Right forelimb (tissue), 1 donor: ENCODE data around the gene GBGT1.

Experiments used
- DNase-seq: peaks from one replicate; pipeline ENCODE4 v3.0.0-alpha.2; 2018

Gene GBGT1

DNA sequence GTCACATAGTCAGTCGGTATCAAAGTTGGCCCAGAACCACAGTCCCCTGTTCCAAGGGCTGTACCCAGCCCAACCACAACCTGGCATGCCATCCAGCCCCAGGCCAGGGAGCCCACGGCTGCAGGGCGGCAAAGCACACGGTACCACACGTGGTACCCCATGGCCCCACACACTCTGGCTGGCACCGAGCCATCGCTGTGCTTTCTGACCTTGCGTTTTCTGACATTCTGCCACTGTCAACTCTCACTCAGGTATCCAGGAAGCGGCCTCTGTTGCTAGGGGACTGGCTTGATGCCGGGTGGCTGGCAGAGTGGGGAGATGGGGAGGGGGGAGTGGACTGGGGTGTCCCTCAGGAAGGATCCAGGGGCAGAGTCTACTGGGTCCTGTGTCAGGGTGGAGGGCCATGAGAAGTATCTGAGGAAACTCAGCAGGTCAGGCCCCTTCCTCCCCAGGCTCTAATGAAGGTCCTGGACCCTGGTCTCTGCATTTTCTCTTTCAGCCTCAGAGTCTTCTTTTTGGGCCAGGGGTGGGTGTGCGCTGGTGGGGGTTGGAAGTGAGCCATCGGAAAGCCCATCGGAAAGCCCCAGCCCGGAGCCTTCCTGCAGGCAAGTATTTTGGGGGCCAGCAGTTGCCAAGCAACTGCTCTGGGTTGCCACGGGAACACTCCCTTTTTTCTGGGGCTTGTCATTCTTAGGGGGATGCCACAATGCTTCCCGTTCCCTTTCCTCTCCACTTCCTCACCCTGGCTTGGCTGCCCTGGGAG lies 21.7 kb downstream of the GBGT1 start:
- DNase-seq: no peak

DNA sequence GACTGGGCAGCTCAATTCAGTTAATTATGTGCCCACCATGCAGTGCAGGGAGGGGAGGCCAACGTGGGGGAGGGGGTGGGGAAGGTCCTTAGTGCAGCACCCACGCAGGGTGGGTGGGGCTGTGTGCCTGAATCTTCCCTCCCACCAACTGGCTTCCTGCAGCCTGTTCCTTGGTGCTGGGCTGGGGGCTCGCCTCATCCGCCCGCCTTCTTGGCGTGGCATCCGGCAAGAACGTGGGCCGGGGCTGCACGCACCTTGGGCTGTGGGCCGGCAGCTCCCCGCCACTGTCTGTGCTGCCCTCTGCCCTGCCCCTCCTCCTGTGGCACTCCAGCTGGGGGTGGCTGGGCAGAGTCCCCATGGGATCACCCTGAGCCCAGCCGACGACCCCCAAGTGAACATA lies 23.1 kb downstream of the GBGT1 start:
- DNase-seq: no peak

- no peak for DNase-seq
Observed at GRCh38 chr9:133140174-133140505, 23.6 kb downstream of the GBGT1 start.

DNA sequence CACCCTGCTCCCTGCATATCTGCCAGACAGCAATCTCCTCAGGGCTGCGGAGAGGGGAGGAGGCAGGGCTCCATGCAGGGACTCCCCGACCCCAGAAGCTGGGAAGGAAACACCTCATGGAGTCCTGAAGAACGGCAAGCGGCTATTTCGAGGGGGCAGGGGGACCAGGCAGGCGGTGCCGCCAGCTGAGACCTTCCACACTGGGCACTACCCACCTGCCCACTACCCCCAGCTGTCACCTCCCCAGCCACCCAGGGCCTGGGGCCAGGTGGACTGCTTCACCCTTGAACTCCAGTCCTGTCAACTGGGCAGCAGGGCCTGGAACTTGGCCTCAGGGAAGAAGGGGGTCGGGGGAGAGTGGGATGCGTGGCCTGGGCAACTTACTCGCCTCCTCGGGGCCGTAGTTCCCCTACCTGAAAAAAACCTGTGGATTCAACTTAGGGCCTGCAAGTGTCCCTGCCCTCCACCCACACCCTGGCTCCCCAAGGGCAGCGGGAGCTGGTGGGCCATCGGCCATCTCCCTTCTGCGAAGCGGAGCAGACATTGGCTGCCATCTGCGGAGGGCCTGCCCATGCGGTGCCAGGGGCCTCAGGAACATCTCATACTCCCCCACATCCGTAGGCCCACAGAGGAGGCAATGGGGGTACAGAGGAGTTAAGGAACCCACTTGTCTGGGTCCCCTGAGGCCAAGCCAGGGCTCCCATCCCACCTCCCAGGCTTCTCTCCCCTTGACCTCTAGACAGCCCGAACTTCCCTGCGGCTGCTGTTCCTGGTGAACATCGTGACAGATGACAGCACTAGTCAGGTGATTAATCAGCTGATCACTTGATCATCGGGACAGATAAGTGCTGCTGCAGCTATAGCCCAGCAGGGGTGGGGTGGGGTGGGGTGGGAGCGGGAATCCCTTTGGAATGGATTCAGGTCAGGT lies 24.2 kb downstream of the GBGT1 start:
- DNase-seq: no peak

DNA sequence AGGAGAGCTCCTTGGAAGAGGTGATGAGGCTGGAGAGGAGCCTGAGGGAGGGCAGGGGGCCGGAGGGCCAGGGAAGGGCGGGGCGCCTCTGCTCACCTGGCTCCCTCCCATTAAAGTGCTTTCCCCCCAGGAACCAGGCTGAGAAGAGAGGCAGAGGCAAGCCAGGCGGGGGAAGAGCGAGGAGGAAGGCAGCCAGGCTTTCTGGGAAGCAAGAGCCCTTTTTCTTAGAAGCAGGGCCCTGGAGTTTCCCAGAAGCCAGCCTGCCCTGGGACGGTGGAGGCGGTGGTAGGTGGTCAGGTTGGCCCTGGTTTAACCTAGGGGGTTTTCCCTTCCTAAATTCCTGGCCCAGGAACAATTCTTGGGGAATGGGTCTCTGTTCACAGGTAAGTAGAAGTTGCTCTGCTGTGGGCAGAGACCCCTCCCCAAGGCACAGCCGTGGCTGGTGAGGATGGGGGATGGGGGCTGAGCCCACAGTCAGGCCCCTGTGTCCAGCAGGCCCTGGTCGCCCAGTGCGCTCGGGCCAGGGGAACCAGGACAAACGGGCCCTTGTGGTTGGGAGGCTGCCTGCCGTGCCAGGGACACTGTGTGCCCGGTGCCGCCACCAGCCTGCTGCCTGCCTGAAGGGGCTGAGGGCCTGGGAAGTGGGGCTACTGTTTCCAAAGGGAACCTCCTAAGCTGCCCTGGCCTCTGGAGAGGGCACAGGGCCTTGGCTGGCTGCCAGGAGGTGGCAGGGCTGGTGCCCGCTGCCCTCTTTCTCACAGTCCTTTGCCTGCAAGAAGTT lies 26.1 kb downstream of the GBGT1 start:
- no peak for DNase-seq

- DNase-seq: peak; percentile 75
Observed at GRCh38 chr9:133135146-133135745, 28.5 kb downstream of the GBGT1 start.

DNA sequence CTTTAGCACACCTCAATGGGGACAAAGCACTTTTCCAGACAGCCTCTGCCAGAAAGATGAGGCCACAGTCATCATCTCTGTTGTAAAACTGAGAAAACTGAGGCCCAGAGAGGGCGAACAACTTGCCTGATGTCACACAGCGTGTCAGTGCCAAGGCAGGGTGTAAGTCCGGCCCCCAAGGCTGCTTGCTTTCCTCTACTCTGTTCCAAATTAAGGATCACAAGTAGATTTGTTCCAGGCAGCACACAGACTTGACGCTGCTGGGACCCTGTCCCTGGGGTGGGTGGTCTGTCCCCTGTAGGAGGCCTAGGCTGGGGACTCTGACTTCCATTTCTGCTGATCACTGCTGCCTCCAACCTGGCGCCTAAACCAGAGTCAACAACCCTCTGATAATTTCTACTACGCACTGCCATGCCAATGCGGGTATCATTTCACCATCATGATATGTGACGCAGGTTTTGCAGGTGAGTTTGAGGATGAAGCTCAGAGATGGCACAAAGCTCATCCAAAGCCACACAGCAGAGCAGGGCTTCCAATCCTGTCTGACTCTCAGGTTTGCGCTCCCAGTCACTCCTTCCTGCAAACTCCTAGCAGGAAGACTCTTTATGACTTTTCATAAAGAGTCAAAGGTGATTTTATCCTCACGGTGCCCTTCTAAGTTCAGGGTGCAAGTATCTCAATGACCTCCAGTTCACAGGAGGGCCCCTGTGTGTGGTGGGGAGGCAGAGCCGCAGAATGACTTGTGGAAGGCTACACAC lies 29.1 kb downstream of the GBGT1 start:
- no peak for DNase-seq

GRCh38 chr9:133133681-133134387 lies 29.9 kb downstream of the GBGT1 start:
- DNase-seq: peak; percentile 81

- no peak for DNase-seq
Observed at GRCh38 chr9:133132174-133132573, 31.5 kb downstream of the GBGT1 start.

DNA sequence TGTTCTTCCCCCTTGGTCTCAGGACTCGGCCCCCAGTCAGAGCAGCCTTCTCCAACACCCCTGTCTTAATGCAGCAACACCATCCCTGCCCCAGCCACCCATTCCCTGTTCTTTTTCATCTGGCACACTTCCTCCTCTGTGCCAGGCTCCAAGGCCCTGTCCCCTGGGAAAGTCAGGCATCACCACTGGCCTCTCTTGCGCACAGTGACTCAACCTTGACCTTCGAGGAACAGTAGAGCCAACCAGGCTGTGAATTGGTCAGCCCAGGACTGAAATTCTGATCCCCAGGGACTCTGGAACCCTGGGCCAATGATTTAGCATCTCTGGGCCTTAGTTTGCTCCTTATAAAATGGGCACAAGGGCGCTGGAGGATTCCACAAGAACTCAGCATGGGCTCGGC lies 32.2 kb downstream of the GBGT1 start:
- no peak for DNase-seq

DNA sequence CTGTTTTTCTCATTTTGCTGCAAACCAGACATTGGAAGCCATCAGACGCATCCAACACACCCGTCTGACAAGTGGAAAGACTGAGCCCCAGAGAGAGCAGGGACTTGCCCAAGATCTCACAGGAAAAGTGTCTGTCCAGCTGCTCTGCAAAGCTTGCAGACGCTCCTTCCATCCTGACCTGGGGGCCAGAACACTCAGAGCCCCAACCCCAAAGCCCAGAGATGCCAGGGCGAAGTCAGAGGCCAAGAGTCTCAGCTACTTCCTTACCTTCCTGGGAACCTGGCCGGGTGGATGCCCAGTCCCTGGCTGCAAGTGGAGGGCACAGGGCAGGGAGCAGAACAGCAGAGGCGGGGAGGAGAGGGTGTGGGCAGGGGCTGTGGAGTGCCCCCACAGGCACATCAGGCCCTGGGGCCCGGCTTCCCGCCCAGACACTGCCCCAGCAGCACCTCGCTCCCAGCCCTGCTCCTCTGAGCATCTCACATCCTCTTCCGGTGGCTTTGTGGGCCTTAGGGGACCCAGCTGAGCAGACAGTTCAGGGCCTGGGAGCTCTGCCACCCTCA lies 32.9 kb downstream of the GBGT1 start:
- DNase-seq: no peak

- DNase-seq: no peak
Observed at GRCh38 chr9:133129001-133129795, 34.5 kb downstream of the GBGT1 start.

DNA sequence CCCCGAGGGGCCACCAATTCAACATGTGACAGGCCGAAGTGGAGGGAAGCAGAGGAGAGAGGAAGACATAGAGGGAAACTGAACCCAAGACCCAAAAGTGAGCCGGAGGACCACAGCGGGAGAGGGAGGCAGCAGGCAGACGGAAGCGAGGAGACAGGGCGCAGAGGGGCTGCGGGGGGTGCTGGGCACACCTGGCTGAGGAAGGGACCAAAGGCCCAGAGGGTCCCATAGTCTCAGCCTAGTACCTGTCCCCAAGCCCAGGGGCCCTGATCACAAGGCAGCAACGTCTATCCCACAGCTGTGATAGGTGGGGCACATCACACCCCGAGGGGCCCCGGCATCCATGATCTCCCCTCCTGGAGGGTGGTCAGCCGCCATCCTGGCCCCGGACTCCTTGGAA lies 35.6 kb downstream of the GBGT1 start:
- no peak for DNase-seq

DNA sequence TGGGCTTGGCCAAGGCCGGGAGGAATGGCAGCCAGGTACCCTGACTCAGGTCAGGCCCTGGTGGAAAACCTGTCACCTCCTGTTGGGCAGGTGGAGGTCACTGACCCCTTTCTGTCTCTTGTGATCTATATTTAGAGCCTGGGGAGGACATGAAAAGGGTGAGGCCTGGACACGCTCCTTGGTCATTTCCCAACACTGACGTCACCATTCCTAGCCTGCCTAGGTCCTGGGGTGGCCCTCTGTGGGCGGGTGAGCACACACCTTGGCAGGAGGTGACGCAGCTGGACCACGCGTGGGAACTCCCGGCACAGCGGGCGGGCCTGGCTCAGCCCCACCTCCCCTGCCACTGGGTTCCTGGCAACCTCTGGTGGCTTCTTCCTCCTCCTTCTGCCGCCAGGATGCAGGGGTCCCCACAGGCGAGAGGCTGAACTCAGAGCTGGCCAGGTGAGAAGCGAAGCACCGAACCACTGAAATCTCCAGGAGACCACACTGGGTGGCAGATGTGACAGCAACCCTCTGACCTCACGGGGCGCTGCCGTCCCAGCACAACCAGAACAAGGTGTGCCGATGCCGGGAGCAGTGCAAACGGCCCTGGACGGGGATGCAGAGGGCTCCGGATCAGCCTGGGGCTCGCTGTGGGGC lies 36.3 kb downstream of the GBGT1 start:
- no peak for DNase-seq

- no peak for DNase-seq
Observed at GRCh38 chr9:133126697-133127339, 36.9 kb downstream of the GBGT1 start.

DNA sequence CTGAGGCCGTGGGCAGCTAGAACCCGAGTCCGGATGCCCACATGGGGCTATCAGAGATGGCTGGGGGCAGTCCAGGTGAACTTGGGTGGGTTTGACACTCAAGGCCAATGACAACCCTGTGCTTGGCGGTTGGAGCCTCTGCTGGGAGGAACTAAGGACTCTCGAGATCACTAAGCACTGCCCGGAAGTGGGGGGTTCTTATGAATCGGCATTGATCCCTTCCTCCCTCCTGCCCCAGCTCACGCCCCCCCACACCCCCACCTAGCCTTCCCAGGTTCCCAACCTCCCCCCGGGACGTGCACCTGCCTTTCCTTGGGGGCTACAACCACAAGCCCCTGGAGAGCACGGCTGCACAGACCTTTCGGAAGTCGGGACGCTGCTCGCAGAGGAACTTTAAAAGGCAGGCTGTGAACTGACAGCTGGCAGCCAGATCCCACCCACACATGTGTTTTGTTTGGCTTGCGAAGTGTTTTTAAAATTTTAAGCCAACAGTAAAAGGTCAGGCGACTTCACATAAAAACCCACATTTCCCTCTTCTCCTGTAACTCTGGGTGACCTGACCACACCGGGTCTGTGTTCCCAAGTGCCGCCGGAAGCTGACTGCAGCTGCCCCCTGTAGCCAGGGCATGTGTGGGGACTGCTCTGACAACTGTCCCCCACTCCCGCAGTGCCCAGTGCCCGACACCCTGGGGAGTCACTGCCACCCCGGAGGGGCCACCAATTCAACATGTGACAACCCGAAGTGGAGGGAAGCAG lies 37.6 kb downstream of the GBGT1 start:
- DNase-seq: peak; percentile 77

DNA sequence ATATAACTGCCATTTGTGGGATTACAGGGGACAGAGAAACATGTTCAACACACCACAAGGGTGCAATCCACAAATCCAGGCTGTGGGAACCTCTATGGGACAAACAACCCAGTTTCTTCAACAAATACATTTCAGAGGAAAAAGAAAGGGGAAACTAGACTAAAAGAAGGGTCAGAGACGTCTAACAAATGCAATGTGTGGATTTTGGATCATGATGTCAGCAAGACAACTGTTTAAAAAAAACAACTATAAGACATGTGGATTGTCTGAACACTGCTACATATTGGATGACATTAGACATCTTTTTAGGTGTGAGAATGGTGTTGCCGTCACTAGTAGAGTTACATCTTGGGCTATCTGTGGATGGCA lies 38.8 kb downstream of the GBGT1 start:
- no peak for DNase-seq

DNA sequence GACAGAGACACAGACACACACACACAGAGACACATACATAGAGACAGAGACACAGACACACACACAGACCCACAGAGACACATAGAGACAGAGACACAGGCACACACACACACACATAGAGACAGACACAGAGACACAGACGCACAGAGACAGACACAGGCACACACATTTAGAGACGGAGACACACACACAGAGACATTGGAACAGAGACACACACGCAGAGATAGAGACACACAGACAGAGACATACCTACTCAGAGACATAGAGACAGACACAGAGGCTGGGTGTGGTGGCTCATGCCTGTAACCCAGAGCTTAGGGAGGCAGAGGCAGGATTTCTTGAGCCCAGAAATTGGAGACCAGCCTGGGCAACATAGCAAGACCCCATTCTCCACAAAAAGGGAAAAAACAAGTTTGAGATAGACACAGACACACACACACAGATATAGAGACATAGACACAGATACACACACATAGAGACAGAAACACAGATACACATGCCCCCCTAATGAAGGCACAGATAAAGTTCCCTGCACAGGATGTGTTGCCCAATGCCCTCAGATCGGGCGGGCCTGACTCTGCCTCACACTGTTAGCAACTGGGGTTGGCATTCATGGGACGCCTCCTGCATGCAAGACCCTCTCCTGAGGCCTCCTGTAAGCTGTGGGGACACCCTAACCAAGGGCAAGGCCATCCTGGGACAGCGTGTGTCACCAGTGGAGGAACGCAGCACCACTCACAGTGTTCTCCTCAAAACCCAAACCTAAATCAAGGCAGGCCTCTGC lies 39.4 kb downstream of the GBGT1 start:
- no peak for DNase-seq
